RWPE2 (cell line): ENCODE results near the gene SLC22A17.

Experiments
- ATAC-seq: fragments of 200-7000 bp; cut with Tn5 transposase; 3 replicates; pipeline ENCODE4 v1.9.1; 2021; ENCODE audit warnings: low read depth
- DNase-seq: peaks from one replicate; pipeline ENCODE4 v3.0.0-alpha.2; 2020; ENCODE audit warnings: low spot score
- H3K27ac ChIP-seq: fragments of 450-650 bp; 2 replicates; pipeline ENCODE4 v1.5.1; 2017; ENCODE audit warnings: mild to moderate bottlenecking; ENCODE audit not compliant: poor library complexity, severe bottlenecking
- H3K27me3 ChIP-seq: fragments of 250-450 bp; sonication (Bioruptor Pico); 2 replicates; pipeline ENCODE4 v1.5.1; 2021; ENCODE audit warnings: mild to moderate bottlenecking, moderate library complexity; ENCODE audit not compliant: insufficient read depth, poor library complexity, severe bottlenecking
- H3K36me3 ChIP-seq: fragments of 250-450 bp; sonication (Bioruptor Pico); 2 replicates; pipeline ENCODE4 v1.5.1; 2020; ENCODE audit warnings: low read depth, mild to moderate bottlenecking, moderate library complexity
- H3K4me1 ChIP-seq: fragments of 250-450 bp; sonication (Bioruptor Pico); 2 replicates; pipeline ENCODE4 v1.5.1; 2021; ENCODE audit warnings: mild to moderate bottlenecking, moderate library complexity; ENCODE audit not compliant: insufficient read depth, poor library complexity, severe bottlenecking
- H3K4me3 ChIP-seq: fragments of 250-450 bp; sonication (Bioruptor Pico); 2 replicates; pipeline ENCODE4 v1.5.1; 2021; ENCODE audit warnings: mild to moderate bottlenecking, moderate library complexity; ENCODE audit not compliant: severe bottlenecking
- H3K9me3 ChIP-seq: fragments of 250-450 bp; sonication (Bioruptor Pico); 2 replicates; pipeline ENCODE4 v1.5.1; 2021; ENCODE audit warnings: mild to moderate bottlenecking, moderate library complexity; ENCODE audit not compliant: severe bottlenecking
- CTCF ChIP-seq: fragments of 450-650 bp; IDR thresholded peaks from one replicate; pipeline ENCODE4 v1.5.1; 2017; ENCODE audit warnings: mild to moderate bottlenecking, moderate library complexity; ENCODE audit not compliant: poor library complexity, severe bottlenecking

Gene SLC22A17

GRCh38 chr14:23319746-23320583 is 32.7 kb downstream of the SLC22A17 start:
- DNase-seq (no peak), ATAC-seq (no peak)
- H3K4me3 ChIP-seq, result peak overlapping the region; percentile 98

GRCh38 chr14:23316300-23316699 is 36.4 kb downstream of the SLC22A17 start:
- H3K36me3 ChIP-seq, result peaks cover 63% of the 10 kb centered on the region
- ATAC-seq (no peak), DNase-seq (no peak)
- H3K4me3 ChIP-seq, result no peak overlapping the region
- no peak overlapping the region for H3K27ac ChIP-seq
- no peak for TF ChIP-seq CTCF
- no peaks in the 10 kb centered on the region for H3K9me3 ChIP-seq
- no peaks in the 10 kb centered on the region for H3K27me3 ChIP-seq
- H3K4me1 ChIP-seq, result peaks cover 7% of the 10 kb centered on the region

More at GRCh38 chr14:23319746-23320583, 32.7 kb downstream of the SLC22A17 start:
- TF ChIP-seq CTCF, result no peak
- peaks cover 61% of the 10 kb centered on the region for H3K36me3 ChIP-seq
- H3K9me3 ChIP-seq, result no peaks in the 10 kb centered on the region
- peak overlapping the region; percentile 70 for H3K27ac ChIP-seq
- H3K27me3 ChIP-seq, result no peaks in the 10 kb centered on the region
- peaks cover 13% of the 10 kb centered on the region for H3K4me1 ChIP-seq

GRCh38 chr14:23310546-23310945 is 42.1 kb downstream of the SLC22A17 start:
- peaks cover 78% of the 10 kb centered on the region for H3K36me3 ChIP-seq
- TF ChIP-seq CTCF, result no peak
- no peak for ATAC-seq
- no peak overlapping the region for H3K27ac ChIP-seq
- H3K4me1 ChIP-seq, result peaks cover 16% of the 10 kb centered on the region
- no peaks in the 10 kb centered on the region for H3K9me3 ChIP-seq
- no peak for DNase-seq
- no peaks in the 10 kb centered on the region for H3K27me3 ChIP-seq
- H3K4me3 ChIP-seq, result no peak overlapping the region

GRCh38 chr14:23308721-23309445 is 43.8 kb downstream of the SLC22A17 start:
- no peak overlapping the region for H3K4me3 ChIP-seq
- ATAC-seq (no peak), DNase-seq (no peak)
- H3K27ac ChIP-seq, result peak overlapping the region; percentile 65
- no peaks in the 10 kb centered on the region for H3K9me3 ChIP-seq
- no peaks in the 10 kb centered on the region for H3K27me3 ChIP-seq
- peaks cover 65% of the 10 kb centered on the region for H3K36me3 ChIP-seq
- TF ChIP-seq CTCF, result no peak
- peaks cover 16% of the 10 kb centered on the region for H3K4me1 ChIP-seq
